H1 (cell line): Measurements from ENCODE around the gene TMC4. TPM values are rescaled to one million over a fixed set of nuclear protein-coding genes. Genes with fewer than 3 reads are reported as not detected.

Source experiments
- CTCF ChIA-PET: fragments of 300-600 bp; sonication (Branson Sonifier 250); formaldehyde crosslinking; loops from one replicate; lab custom pipeline; 2021; ENCODE audit not compliant: partially characterized antibody; lab: Charles Lee
- POLR2A ChIA-PET: fragments of 300-600 bp; sonication (Branson Sonifier 250); formaldehyde crosslinking; loops from one replicate; lab custom pipeline; 2021; ENCODE audit warnings: inconsistent platforms; ENCODE audit not compliant: partially characterized antibody; lab: Charles Lee
- DNase-seq, 2 experiments: peaks; one replicate each; pipeline versions ENCODE4 v3.0.0 to v3.0.0-alpha.2; 2010 to 2022; ENCODE audit warnings: low spot score in 2 of 2, low read depth in 1 of 2, mixed read lengths in 1 of 2
- FAIRE-seq: peaks from 2 replicates; lab custom pipeline; 2011; peaks lifted over from hg19 to GRCh38; lab: Jason Lieb, UNC
- H2AFZ ChIP-seq: 2 replicates; pipeline ENCODE4 v1.8.1; 2012; ENCODE audit warnings: low read length, inconsistent platforms
- H2AK5ac ChIP-seq: 2 replicates; pipeline ENCODE4 v1.6.1; 2013; ENCODE audit warnings: low read depth, low read length
- H2BK120ac ChIP-seq: replicated peaks from 2 replicates; pipeline ENCODE3; 2013; ENCODE audit warnings: low read depth, low read length, inconsistent platforms
- H2BK12ac ChIP-seq: 2 replicates; pipeline ENCODE4 v1.6.1; 2013; ENCODE audit warnings: low read depth, low read length
- H2BK15ac ChIP-seq: 2 replicates; pipeline ENCODE4 v1.6.1; 2013; ENCODE audit warnings: low read length
- H2BK20ac ChIP-seq: 2 replicates; pipeline ENCODE4 v1.6.1; 2013; ENCODE audit warnings: low read length
- H2BK5ac ChIP-seq: 2 replicates; pipeline ENCODE4 v1.6.1; 2013; ENCODE audit warnings: low read depth, low read length
- H3K14ac ChIP-seq: 2 replicates; pipeline ENCODE4 v1.6.1; 2013; ENCODE audit warnings: inconsistent platforms; ENCODE audit not compliant: insufficient read length
- H3K18ac ChIP-seq: 2 replicates; pipeline ENCODE4 v1.6.1; 2013; ENCODE audit warnings: low read length; ENCODE audit errors: extremely low read depth
- H3K23ac ChIP-seq: 2 replicates; pipeline ENCODE4 v1.6.1; 2013; ENCODE audit warnings: inconsistent platforms; ENCODE audit not compliant: insufficient read length
- H3K23me2 ChIP-seq: 2 replicates; pipeline ENCODE4 v1.6.1; 2013; ENCODE audit warnings: low read depth, low read length
- H3K27ac ChIP-seq: 2 replicates; pipeline ENCODE4 v1.6.1; 2011; ENCODE audit warnings: low read depth, low read length, inconsistent platforms
- H3K27me3 ChIP-seq, 4 experiments: replicated peaks in 1 of 4; 1 replicate in 1 of 4; 2 replicates in 3 of 4; pipeline versions ENCODE4 v1.6.1 to v1.8.1; 2011 to 2013; ENCODE audit warnings: low read length in 3 of 4, mild to moderate bottlenecking in 3 of 4, inconsistent platforms in 2 of 4, mixed read lengths in 2 of 4, moderate library complexity in 1 of 4; ENCODE audit not compliant: control insufficient read depth in 3 of 4, insufficient read depth in 3 of 4; ENCODE audit errors: extremely low read depth in 1 of 4
- H3K36me3 ChIP-seq, 4 experiments: 2 replicates each; pipeline versions ENCODE4 v1.6.1 to v1.8.1; 2011 to 2013; ENCODE audit warnings: mild to moderate bottlenecking in 4 of 4, low read length in 3 of 4, moderate library complexity in 2 of 4, control low read depth in 1 of 4, inconsistent platforms in 1 of 4; ENCODE audit not compliant: insufficient read depth in 4 of 4, control insufficient read depth in 2 of 4
- H3K4ac ChIP-seq: replicated peaks from 2 replicates; pipeline ENCODE3; 2013; ENCODE audit warnings: low read length, low read depth, mixed read lengths, inconsistent platforms; ENCODE audit not compliant: insufficient read length
- H3K4me1 ChIP-seq, 4 experiments: replicated peaks in 1 of 4; 1 replicate in 1 of 4; 2 replicates in 3 of 4; pipeline versions ENCODE4 v1.6.1 to v1.8.1; 2011 to 2013; ENCODE audit warnings: low read length in 3 of 4, inconsistent platforms in 2 of 4, mixed read lengths in 1 of 4; ENCODE audit not compliant: insufficient read depth in 4 of 4, control insufficient read depth in 3 of 4
- H3K4me2 ChIP-seq, 2 experiments: 2 replicates each; pipeline versions ENCODE4 v1.6.1 to v1.8.1; 2011 to 2013; ENCODE audit warnings: low read depth in 2 of 2, low read length in 2 of 2, control low read depth in 1 of 2, inconsistent platforms in 1 of 2, mild to moderate bottlenecking in 1 of 2; ENCODE audit not compliant: insufficient read depth in 1 of 2
- H3K4me3 ChIP-seq, 4 experiments: fragments of 200-600, 300-600 bp in 1 of 4; sonication (generic), shearing (Covaris generic), sonication (Bioruptor Twin) in 1 of 4; 2 replicates each; pipeline versions ENCODE4 v1.5.1 to v1.8.1; 2011 to 2016; ENCODE audit warnings: low read length in 4 of 4, low read depth in 3 of 4, control low read depth in 2 of 4, inconsistent platforms in 2 of 4, mild to moderate bottlenecking in 2 of 4, mixed read lengths in 1 of 4, moderate library complexity in 1 of 4; ENCODE audit not compliant: insufficient read depth in 2 of 4; ENCODE audit errors: extremely low read depth in 1 of 4
- H3K56ac ChIP-seq: replicated peaks from 2 replicates; pipeline ENCODE3; 2013; ENCODE audit warnings: low read depth, mild to moderate bottlenecking, mixed read lengths, low read length, inconsistent platforms; ENCODE audit not compliant: insufficient read length
- H3K79me1 ChIP-seq: 2 replicates; pipeline ENCODE4 v1.6.1; 2013; ENCODE audit warnings: low read depth, low read length, control low read depth
- H3K79me2 ChIP-seq, 2 experiments: 2 replicates each; pipeline versions ENCODE4 v1.6.1 to v1.8.1; 2012 to 2013; ENCODE audit warnings: low read length in 2 of 2, mild to moderate bottlenecking in 2 of 2, inconsistent platforms in 1 of 2; ENCODE audit not compliant: insufficient read depth in 2 of 2, control insufficient read depth in 1 of 2
- H3K9ac ChIP-seq, 4 experiments: replicated peaks in 1 of 4; 1 replicate in 1 of 4; 2 replicates in 3 of 4; pipeline versions ENCODE4 v1.6.1 to v1.8.1; 2011 to 2013; ENCODE audit warnings: low read depth in 3 of 4, low read length in 3 of 4, control low read depth in 2 of 4, mild to moderate bottlenecking in 2 of 4, moderate library complexity in 2 of 4, inconsistent platforms in 1 of 4; ENCODE audit errors: extremely low read depth in 1 of 4
- H3K9me3 ChIP-seq, 2 experiments: 2 replicates each; pipeline versions ENCODE4 v1.6.1 to v1.8.1; 2012 to 2013; ENCODE audit warnings: mild to moderate bottlenecking in 2 of 2, moderate library complexity in 2 of 2, control low read depth in 1 of 2, inconsistent platforms in 1 of 2, low read depth in 1 of 2, low read length in 1 of 2, mixed read lengths in 1 of 2; ENCODE audit not compliant: insufficient read depth in 2 of 2
- H4K20me1 ChIP-seq, 2 experiments: replicated peaks in 1 of 2; 2 replicates each; pipeline versions ENCODE3 to v1.8.1; 2011 to 2013; ENCODE audit warnings: inconsistent platforms in 2 of 2, low read length in 2 of 2, mild to moderate bottlenecking in 1 of 2; ENCODE audit not compliant: insufficient read depth in 2 of 2, control insufficient read depth in 1 of 2
- H4K5ac ChIP-seq: 2 replicates; pipeline ENCODE4 v1.6.1; 2013; ENCODE audit warnings: low read length, low read depth, mixed read lengths, inconsistent platforms; ENCODE audit not compliant: insufficient read length
- H4K8ac ChIP-seq: 2 replicates; pipeline ENCODE4 v1.8.0; 2013; ENCODE audit warnings: mild to moderate bottlenecking, moderate library complexity, low read length, inconsistent platforms; ENCODE audit not compliant: insufficient read depth; ENCODE audit errors: extremely low read depth
- H4K91ac ChIP-seq: replicated peaks from 2 replicates; pipeline ENCODE3; 2013; ENCODE audit warnings: low read length, mixed read lengths, inconsistent platforms; ENCODE audit not compliant: insufficient read length
- POLR2AphosphoS5 ChIP-seq: IDR thresholded peaks from 2 replicates; pipeline ENCODE4 v1.6.1; 2011; ENCODE audit warnings: low read depth, low read length
- SIRT6 ChIP-seq: IDR thresholded peaks from one replicate; pipeline ENCODE4 v1.7.1; 2012; ENCODE audit warnings: low read length, inconsistent platforms
- WGBS, 2 experiments: shearing (Covaris generic) in 1 of 2; methylation state at CpG; one replicate each; pipeline versions ENCODE4 v1.1.6 to v1.1.7; 2013 to 2015; ENCODE audit warnings: low lambda C conversion rate in 2 of 2, mixed read lengths in 2 of 2, inconsistent platforms in 1 of 2, low coverage in 1 of 2, missing lambda C conversion rate in 1 of 2; ENCODE audit not compliant: insufficient replicate concordance in 2 of 2, insufficient coverage in 1 of 2, insufficient read length in 1 of 2; ENCODE audit errors: extremely low coverage in 1 of 2, missing lambda C conversion rate in 1 of 2; 5-methylcytosine and 5-hydroxymethylcytosine counted together
- polyA plus RNA-seq, 7 experiments: library from polyadenylated mRNA; depleted of rRNA in 3 of 7; stranded (reverse) in 5 of 7; unstranded in 2 of 7; fragments of >200 nt in 5 of 7; fragments of 200-250 nt in 2 of 7; gene quantifications; 1 replicate in 5 of 7; 2 replicates in 1 of 7; 4 replicates in 1 of 7; pipeline versions ENCODE4 v1.2.1 to v1.2.3, GENCODE V29; 2011 to 2013; ENCODE audit warnings: missing spikeins in 2 of 7, mixed read lengths in 2 of 7
- total RNA-seq: library from RNA; stranded (reverse); fragmentation: NEBNext Ultra II Directional; extraction: Animal tissue kit (Norgen Biotek cat#: 25700); gene quantifications from 2 replicates; pipeline ENCODE4 v1.2.1, GENCODE V29; 2021

Gene TMC4
- total and polyA plus RNA-seq, 2 of the 8 experiments (the other 6 are each of a cell fraction or from before 2014, with no cell fraction given): 5.5 to 6.3 TPM

GRCh38 chr19:54153731-54154326 is 19.1 kb downstream of the TMC4 start:
- 89% methylated on average over 9 of the region's 10 CpGs; no CpG with 5 or more reads in 1 of the 2 experiments for WGBS, 2 experiments
- H3K56ac ChIP-seq: no peak overlapping the region
- H3K23ac ChIP-seq: no peak overlapping the region
- no peak overlapping the region for H3K14ac ChIP-seq
- no peak for DNase-seq
- no peak for FAIRE-seq
- H4K8ac ChIP-seq: no peak overlapping the region
- no peak overlapping the region for H2BK15ac ChIP-seq
- no peak overlapping the region for H3K27ac ChIP-seq
- no peaks in the 10 kb centered on the region for H3K27me3 ChIP-seq
- H3K9ac ChIP-seq: no peak overlapping the region
- peaks cover 11 to 20% of the 10 kb centered on the region in 2 experiments for H4K20me1 ChIP-seq
- H2AK5ac ChIP-seq: no peak overlapping the region
- no peaks in the 10 kb centered on the region for H3K79me2 ChIP-seq
- H2BK12ac ChIP-seq: no peak overlapping the region
- H3K23me2 ChIP-seq: peaks cover 4% of the 10 kb centered on the region
- ChIA-PET CTCF (no interaction called here), POLR2A (interaction anchor here (0.6 to 14.8 kb wide), 6 partner anchors 11 to 1020 kb away, joined by 3 to 348 read pairs (median 4); partner anchors contain the start of gene CNOT3)
- H2BK5ac ChIP-seq: no peak overlapping the region
- H3K4me3 ChIP-seq: no peak overlapping the region
- no peak overlapping the region for H3K4me2 ChIP-seq
- TF ChIP-seq SIRT6 (no peak), POLR2AphosphoS5 (0 out of 2 replicates have a peak, but pooled peaks have one; percentile 51)
- H3K79me1 ChIP-seq: peaks cover 6% of the 10 kb centered on the region
- H3K9me3 ChIP-seq: no peaks in the 10 kb centered on the region
- H3K4ac ChIP-seq: no peak overlapping the region
- H3K18ac ChIP-seq: no peak overlapping the region
- no peak overlapping the region for H2BK20ac ChIP-seq
- H3K4me1 ChIP-seq: peaks cover 0 to 3% (median 2%) of the 10 kb centered on the region in 4 experiments; a peak in 3 of 7 replicates
- no peak overlapping the region for H2BK120ac ChIP-seq
- peaks cover 31 to 68% (median 61%) of the 10 kb centered on the region in 4 experiments for H3K36me3 ChIP-seq
- no peak overlapping the region for H2AFZ ChIP-seq
- H4K5ac ChIP-seq: no peak overlapping the region
- no peak overlapping the region for H4K91ac ChIP-seq
